Upper lobe of right lung (tissue), 1 donor: Measurements from ENCODE around the gene PRR30. TPM values are rescaled to one million over a fixed set of nuclear protein-coding genes. Genes with fewer than 3 reads are reported as not detected.

Experiments used
- ATAC-seq: fragments of 200-7000 bp; cut with Tn5 transposase; one replicate; pipeline ENCODE4 v1.9.1; 2020; ENCODE audit warnings: mild to moderate bottlenecking, moderate library complexity
- DNase-seq: peaks from one replicate; pipeline ENCODE4 v3.0.0-alpha.2; 2020
- H3K27ac ChIP-seq: fragments of 200-600 bp; one replicate; pipeline ENCODE4 v1.8.0; 2022
- H3K27me3 ChIP-seq: fragments of 200-600 bp; one replicate; pipeline ENCODE4 v1.8.0; 2022; ENCODE audit warnings: mild to moderate bottlenecking
- H3K36me3 ChIP-seq: fragments of 200-600 bp; one replicate; pipeline ENCODE4 v1.8.0; 2022
- H3K4me1 ChIP-seq: fragments of 200-600 bp; one replicate; pipeline ENCODE4 v1.8.0; 2022
- H3K4me3 ChIP-seq: fragments of 200-600 bp; one replicate; pipeline ENCODE4 v1.8.0; 2022; ENCODE audit warnings: mild to moderate bottlenecking
- H3K9me3 ChIP-seq: fragments of 200-600 bp; one replicate; pipeline ENCODE4 v1.8.0; 2022
- intact Hi-C: fragments of 100-400 bp; cut with DNase I; formaldehyde crosslinking; loops from one replicate; pipeline ENCODE4 v1.11.0; 2022
- long read RNA-seq: library from polyadenylated mRNA; unstranded; transcript quantifications from one replicate; pipeline ENCODE4 v2.0.0, GENCODE V29; 2021
- total RNA-seq: library from RNA; stranded (reverse); fragmentation: NEBNext Ultra II Directional; extraction: Animal tissue kit (Norgen Biotek cat#: 25700); gene quantifications from one replicate; pipeline ENCODE4 v1.2.1, GENCODE V29; 2021
- TF ChIP-seq, protein P1 (sequence below): fragments of 200-600 bp; IDR thresholded peaks from one replicate; pipeline ENCODE4 v1.8.0; 2022; ENCODE audit warnings: antibody characterized with exemption
- donor health status: DM: no; HTN: yes; CAD: no; lungs with severe emphysema.

PRR30 gene
- total RNA-seq = not detected
- long read RNA-seq = 0 reads

DNA sequence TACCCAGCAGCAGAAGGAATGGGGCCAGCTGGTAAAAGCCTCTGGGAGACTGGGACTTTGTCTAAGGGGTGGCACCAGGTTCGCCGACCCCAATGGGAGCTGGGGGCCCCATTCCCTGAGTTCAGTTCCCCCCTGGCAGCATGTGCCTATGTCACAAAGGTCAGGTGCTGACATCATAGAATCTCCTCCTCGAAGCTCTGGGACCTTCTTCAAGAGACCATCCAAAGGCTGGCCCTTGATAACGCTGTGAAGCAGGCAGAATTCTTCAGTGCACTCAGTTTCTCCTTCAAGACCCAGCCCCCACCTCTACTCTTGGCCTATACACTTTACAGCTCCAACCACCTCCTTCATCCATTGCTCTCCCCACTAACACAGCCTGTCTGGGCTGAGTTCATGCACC lies at the start of gene PRR30:
Gene PRR30 (minus strand): TSS at position 101 of the 400 bp plus-strand sequence. CDS start 1,081 bp downstream, outside the sequence.
- DNase-seq (no peak), ATAC-seq (no peak)
- no peaks in the 10 kb centered on the region for H3K4me1 ChIP-seq
- H3K9me3 ChIP-seq = no peaks in the 10 kb centered on the region
- intact Hi-C loops = no loop called here
- no peak within 1 kb of the TSS for H3K27ac ChIP-seq
- no peaks in the 10 kb centered on the region for H3K36me3 ChIP-seq
- TF ChIP-seq, protein P1, sequence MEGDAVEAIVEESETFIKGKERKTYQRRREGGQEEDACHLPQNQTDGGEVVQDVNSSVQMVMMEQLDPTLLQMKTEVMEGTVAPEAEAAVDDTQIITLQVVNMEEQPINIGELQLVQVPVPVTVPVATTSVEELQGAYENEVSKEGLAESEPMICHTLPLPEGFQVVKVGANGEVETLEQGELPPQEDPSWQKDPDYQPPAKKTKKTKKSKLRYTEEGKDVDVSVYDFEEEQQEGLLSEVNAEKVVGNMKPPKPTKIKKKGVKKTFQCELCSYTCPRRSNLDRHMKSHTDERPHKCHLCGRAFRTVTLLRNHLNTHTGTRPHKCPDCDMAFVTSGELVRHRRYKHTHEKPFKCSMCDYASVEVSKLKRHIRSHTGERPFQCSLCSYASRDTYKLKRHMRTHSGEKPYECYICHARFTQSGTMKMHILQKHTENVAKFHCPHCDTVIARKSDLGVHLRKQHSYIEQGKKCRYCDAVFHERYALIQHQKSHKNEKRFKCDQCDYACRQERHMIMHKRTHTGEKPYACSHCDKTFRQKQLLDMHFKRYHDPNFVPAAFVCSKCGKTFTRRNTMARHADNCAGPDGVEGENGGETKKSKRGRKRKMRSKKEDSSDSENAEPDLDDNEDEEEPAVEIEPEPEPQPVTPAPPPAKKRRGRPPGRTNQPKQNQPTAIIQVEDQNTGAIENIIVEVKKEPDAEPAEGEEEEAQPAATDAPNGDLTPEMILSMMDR = no peak
- H3K27me3 ChIP-seq = no peaks in the 10 kb centered on the region
- no peak within 1 kb of the TSS for H3K4me3 ChIP-seq

DNA sequence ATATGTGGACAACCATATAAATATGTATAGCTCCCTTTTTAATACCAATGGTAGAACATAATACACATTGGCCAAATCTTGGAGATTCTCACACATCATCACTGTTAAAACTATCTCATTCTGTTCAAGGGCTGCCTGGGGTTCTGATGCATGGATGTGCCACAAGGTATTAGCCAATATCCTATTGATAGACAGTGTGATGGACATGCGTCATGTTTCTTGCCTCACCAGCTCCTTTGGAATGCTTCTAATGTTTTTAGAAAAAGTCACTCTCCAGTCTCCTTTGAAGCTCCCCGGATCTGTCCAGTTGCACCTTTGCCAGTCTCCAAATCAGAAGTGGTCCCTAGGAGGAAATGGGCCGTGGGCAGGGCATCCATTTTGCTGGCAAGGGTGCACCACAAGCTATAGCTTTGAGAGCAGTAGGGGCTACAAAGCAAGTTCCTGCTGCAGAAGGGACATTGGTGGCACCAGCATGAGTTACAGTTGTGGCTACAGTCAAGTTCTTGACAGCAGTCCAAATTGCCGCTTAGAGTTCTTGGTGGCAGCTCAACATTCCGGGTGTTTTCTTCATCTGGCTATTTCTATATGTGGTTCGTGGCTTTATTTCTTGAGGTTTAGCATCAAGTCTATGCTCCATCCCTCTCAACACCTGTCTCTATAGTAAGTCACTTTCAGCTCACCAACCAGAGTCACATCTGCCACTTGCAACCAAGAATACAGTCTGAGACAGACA lies 47.6 kb upstream of the PRR30 start:
- TF ChIP-seq, protein P1 = no peak
- DNase-seq = no peak
- Histone ChIP-seq H3K27me3 (no peaks in the 10 kb centered on the region), H3K9me3 (no peaks in the 10 kb centered on the region), H3K27ac (no peak overlapping the region), H3K4me1 (peaks cover 6% of the 10 kb centered on the region), H3K36me3 (no peaks in the 10 kb centered on the region), H3K4me3 (no peak overlapping the region)
- intact Hi-C loops = no loop called here
- ATAC-seq = no peak

DNA sequence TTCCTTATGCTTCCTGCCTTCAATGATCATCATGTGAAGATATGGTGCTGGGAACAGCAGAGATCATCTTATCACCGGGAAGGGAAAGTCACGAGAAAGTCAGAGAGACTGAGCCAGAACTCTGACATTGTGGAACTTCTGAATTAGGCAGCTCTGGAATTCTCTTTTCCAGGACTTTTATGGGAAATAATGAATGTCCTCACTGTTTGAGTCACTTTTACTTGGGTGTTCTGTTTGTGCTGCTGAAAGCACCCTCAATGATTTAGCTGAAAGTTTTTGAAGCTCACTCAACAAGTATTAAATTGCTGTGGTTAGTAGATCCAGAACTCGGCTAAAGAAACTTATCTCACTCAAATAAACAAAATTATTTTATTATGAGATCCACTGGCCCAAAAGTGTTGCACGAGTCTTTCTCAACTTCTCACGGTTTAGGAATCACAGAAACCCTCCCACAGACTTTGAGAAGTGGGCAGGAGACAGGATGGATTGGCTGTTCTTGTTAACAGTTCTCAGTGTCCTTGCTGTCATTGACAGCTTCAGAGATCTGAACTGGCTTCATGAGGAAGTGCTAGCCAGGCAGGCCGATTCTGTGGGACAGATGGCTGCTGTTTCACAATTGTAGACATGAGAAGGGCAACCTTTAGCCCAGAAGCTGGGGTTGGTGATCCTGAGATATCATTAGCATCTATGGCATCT lies 46.3 kb upstream of the PRR30 start:
- Histone ChIP-seq H3K27ac (peak overlapping the region; percentile 52), H3K4me1 (peaks cover 11% of the 10 kb centered on the region), H3K4me3 (no peak overlapping the region), H3K27me3 (no peaks in the 10 kb centered on the region), H3K36me3 (no peaks in the 10 kb centered on the region), H3K9me3 (no peaks in the 10 kb centered on the region)
- intact Hi-C loops = no loop called here
- TF ChIP-seq, protein P1 = no peak
- DNase-seq (no peak), ATAC-seq (peak; percentile 95)

DNA sequence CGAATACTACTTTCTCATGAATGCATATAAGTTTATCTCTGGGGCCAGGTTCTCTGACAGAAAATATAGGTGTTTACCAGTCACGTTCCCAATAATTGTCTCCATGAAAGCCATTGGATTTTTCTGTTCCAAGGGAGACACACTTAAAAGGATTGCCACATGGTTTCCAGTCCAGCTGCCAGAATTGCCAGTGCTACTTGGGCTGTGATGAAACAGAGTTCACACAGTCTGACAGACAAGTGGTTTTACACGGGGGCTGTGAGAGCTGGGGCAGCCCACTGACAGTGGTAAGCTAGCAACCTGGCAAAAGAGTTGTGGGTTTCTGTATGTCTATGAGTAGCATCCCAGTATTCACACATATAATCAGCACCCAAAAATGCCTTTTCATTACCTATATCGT lies 44.9 kb upstream of the PRR30 start:
- peak overlapping the region; percentile 73 for H3K27ac ChIP-seq
- H3K4me1 ChIP-seq = peaks cover 11% of the 10 kb centered on the region
- no peak for ATAC-seq
- no peaks in the 10 kb centered on the region for H3K9me3 ChIP-seq
- intact Hi-C loops = no loop called here
- H3K36me3 ChIP-seq = no peaks in the 10 kb centered on the region
- DNase-seq = no peak
- H3K4me3 ChIP-seq = no peak overlapping the region
- no peaks in the 10 kb centered on the region for H3K27me3 ChIP-seq
- TF ChIP-seq, protein P1 = no peak

DNA sequence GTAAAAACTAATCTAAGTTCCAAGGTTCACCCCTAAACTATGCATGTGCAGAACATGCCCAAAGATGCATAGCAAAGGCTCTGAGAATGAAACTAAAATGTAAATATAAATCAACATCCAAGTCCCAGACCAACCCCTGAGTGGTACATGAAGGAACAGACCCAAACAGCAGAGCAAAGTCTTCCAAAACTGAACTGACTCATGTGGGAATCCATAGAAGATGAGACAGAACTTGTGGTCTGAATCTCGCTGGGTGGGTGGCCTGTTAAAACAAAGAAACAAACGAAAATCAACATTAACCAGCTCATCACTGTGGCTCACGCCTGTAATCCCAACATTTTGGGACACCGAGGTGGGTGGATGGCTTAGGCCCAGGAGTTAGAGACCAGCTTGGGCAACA lies 43.1 kb upstream of the PRR30 start:
- intact Hi-C loops = no loop called here
- H3K4me3 ChIP-seq = no peak overlapping the region
- no peaks in the 10 kb centered on the region for H3K36me3 ChIP-seq
- no peaks in the 10 kb centered on the region for H3K27me3 ChIP-seq
- TF ChIP-seq, protein P1 = no peak
- DNase-seq (no peak), ATAC-seq (no peak)
- H3K27ac ChIP-seq = no peak overlapping the region
- peaks cover 11% of the 10 kb centered on the region for H3K4me1 ChIP-seq
- H3K9me3 ChIP-seq = no peaks in the 10 kb centered on the region
